Colonic mucosa (tissue), 4 donors: Measurements from ENCODE around the gene METTL22. TPM values are rescaled to one million over a fixed set of nuclear protein-coding genes. Genes with fewer than 3 reads are reported as not detected.

Experiments used
- DNase-seq: peaks from one replicate; pipeline ENCODE4 v3.0.0-alpha.2; 2020
- H3K27ac ChIP-seq: fragments of 200-600 bp; one replicate; pipeline ENCODE4 v1.8.0; 2021
- H3K27me3 ChIP-seq: fragments of 200-600 bp; one replicate; pipeline ENCODE4 v1.8.0; 2021
- H3K36me3 ChIP-seq: fragments of 200-600 bp; one replicate; pipeline ENCODE4 v1.8.0; 2021
- H3K4me1 ChIP-seq: fragments of 200-600 bp; one replicate; pipeline ENCODE4 v1.8.0; 2021; ENCODE audit warnings: mild to moderate bottlenecking
- H3K4me3 ChIP-seq: fragments of 200-600 bp; one replicate; pipeline ENCODE4 v1.8.0; 2021
- H3K9ac ChIP-seq, 2 donors: one replicate each; pipeline ENCODE4 v1.7.0; 2013; ENCODE audit warnings: control low read depth in 2 of 2, low read depth in 2 of 2, low read length in 2 of 2
- H3K9me3 ChIP-seq: fragments of 200-600 bp; one replicate; pipeline ENCODE4 v1.8.0; 2021
- CTCF ChIP-seq: fragments of 200-600 bp; IDR thresholded peaks from one replicate; pipeline ENCODE4 v1.8.0; 2022; ENCODE audit warnings: antibody characterized with exemption, mild to moderate bottlenecking
- intact Hi-C: fragments of 100-400 bp; cut with DNase I; formaldehyde crosslinking; loops from one replicate; pipeline ENCODE4 v1.14.1; 2022
- total RNA-seq, 2 donors: library from RNA; stranded (reverse); fragmentation: NEBNext Ultra II Directional in 1 of 2; extraction: Animal tissue kit (Norgen Biotek cat#: 25700) in 1 of 2; gene quantifications; one replicate each; pipeline ENCODE4 v1.2.1, GENCODE V29; 2021
- donor health status: healthy.
- donor health status: DM: no; HTN: no; CAD: no.
- donor health status: DM: no; HTN: no; CAD: no.

METTL22 gene
- total RNA-seq, 2 donors from 2014 or later: 16.1 to 26.8 TPM

GRCh38 chr16:8669481-8669880, 48.0 kb downstream of the METTL22 start:
- H3K9me3 ChIP-seq: no peaks in the 10 kb centered on the region
- TF ChIP-seq CTCF: no peak
- no peaks in the 10 kb centered on the region for H3K27me3 ChIP-seq
- H3K4me3 ChIP-seq: no peak overlapping the region
- no peaks in the 10 kb centered on the region for H3K4me1 ChIP-seq
- no peak overlapping the region for H3K27ac ChIP-seq
- H3K36me3 ChIP-seq: no peaks in the 10 kb centered on the region
- DNase-seq: no peak
- no peak overlapping the region for H3K9ac ChIP-seq
- intact Hi-C loops: no loop called here

GRCh38 chr16:8670014-8670560, 48.6 kb downstream of the METTL22 start:
- no peak for DNase-seq
- no peak overlapping the region for H3K9ac ChIP-seq
- no peak overlapping the region for H3K27ac ChIP-seq
- no peak overlapping the region for H3K4me3 ChIP-seq
- H3K4me1 ChIP-seq: no peaks in the 10 kb centered on the region
- no peak for TF ChIP-seq CTCF
- intact Hi-C loops: no loop called here
- H3K36me3 ChIP-seq: no peaks in the 10 kb centered on the region
- no peaks in the 10 kb centered on the region for H3K27me3 ChIP-seq
- H3K9me3 ChIP-seq: no peaks in the 10 kb centered on the region

GRCh38 chr16:8673611-8674412, 52.3 kb downstream of the METTL22 start:
- DNase-seq: no peak
- H3K4me1 ChIP-seq: no peaks in the 10 kb centered on the region
- no peak overlapping the region for H3K27ac ChIP-seq
- H3K9ac ChIP-seq: peak overlapping the region; percentile 43 to 76
- peak overlapping the region; percentile 74 for H3K4me3 ChIP-seq
- intact Hi-C loops: no loop called here
- no peak for TF ChIP-seq CTCF
- no peaks in the 10 kb centered on the region for H3K27me3 ChIP-seq
- H3K9me3 ChIP-seq: no peaks in the 10 kb centered on the region
- H3K36me3 ChIP-seq: no peaks in the 10 kb centered on the region

GRCh38 chr16:8674413-8675022, 53.0 kb downstream of the METTL22 start, which contains the start of gene ABAT:
TSS of gene ABAT (plus strand) at chr16:8674617. CDS start at chr16:8735740, 61,123 bp downstream.
- Histone ChIP-seq H3K27ac (no peak within 1 kb of the TSS), H3K9me3 (no peaks in the 10 kb centered on the region), H3K4me3 (peak within 1 kb of the TSS; percentile 74), H3K4me1 (no peaks in the 10 kb centered on the region), H3K27me3 (no peaks in the 10 kb centered on the region), H3K36me3 (no peaks in the 10 kb centered on the region), H3K9ac (peak within 1 kb of the TSS; percentile 46 to 76)
- TF ChIP-seq CTCF: no peak
- peak; percentile 92 for DNase-seq
- intact Hi-C loops: no loop called here

- Histone ChIP-seq H3K9me3 (no peaks in the 10 kb centered on the region), H3K36me3 (no peaks in the 10 kb centered on the region), H3K27ac (no peak overlapping the region), H3K4me3 (peak overlapping the region; percentile 74), H3K4me1 (no peaks in the 10 kb centered on the region), H3K27me3 (no peaks in the 10 kb centered on the region), H3K9ac (peak overlapping the region in 1 of 2 donors; percentile 32)
- TF ChIP-seq CTCF: no peak
- no peak for DNase-seq
- intact Hi-C loops: no loop called here
These were observed 54.0 kb downstream of the METTL22 start for GRCh38 chr16:8675183-8676159.
